Ishikawa (cell line): ENCODE measurements around the gene CACNB2.

Experiments used
- CEBPB ChIP-seq: IDR thresholded peaks from 2 replicates; pipeline ENCODE4 v1.6.1; 2012
- CREB1 ChIP-seq: IDR thresholded peaks from 2 replicates; pipeline ENCODE4 v1.6.1; 2012; ENCODE audit warnings: low read depth
- EGR1 ChIP-seq: IDR thresholded peaks from 2 replicates; pipeline ENCODE4 v1.6.1; 2012
- EP300 ChIP-seq: IDR thresholded peaks from 2 replicates; pipeline ENCODE4 v1.6.1; 2012; ENCODE audit warnings: borderline replicate concordance
- FOXM1 ChIP-seq: IDR thresholded peaks from 2 replicates; pipeline ENCODE4 v1.6.1; 2012; ENCODE audit warnings: low read depth, borderline replicate concordance
- MAX ChIP-seq: IDR thresholded peaks from 2 replicates; pipeline ENCODE4 v1.6.1; 2012
- NFIC ChIP-seq: IDR thresholded peaks from 2 replicates; pipeline ENCODE4 v1.6.1; 2012
- RAD21 ChIP-seq: IDR thresholded peaks from 2 replicates; pipeline ENCODE4 v1.6.1; 2012; ENCODE audit warnings: low read depth
- REST ChIP-seq: IDR thresholded peaks from 2 replicates; pipeline ENCODE4 v1.6.1; 2012; ENCODE audit warnings: low read depth, mild to moderate bottlenecking
- TAF1 ChIP-seq: IDR thresholded peaks from 2 replicates; pipeline ENCODE4 v1.6.1; 2012; ENCODE audit warnings: low read depth, mild to moderate bottlenecking
- TCF12 ChIP-seq: IDR thresholded peaks from 2 replicates; pipeline ENCODE4 v1.6.1; 2012; ENCODE audit warnings: low read depth
- TEAD4 ChIP-seq: IDR thresholded peaks from 2 replicates; pipeline ENCODE4 v1.6.1; 2012
- YY1 ChIP-seq: IDR thresholded peaks from 2 replicates; pipeline ENCODE4 v1.6.1; 2012; ENCODE audit warnings: low read depth
- ZBTB7A ChIP-seq: IDR thresholded peaks from 2 replicates; pipeline ENCODE4 v1.6.1; 2012; ENCODE audit warnings: low read depth
- TF ChIP-seq, protein P1 (sequence below): IDR thresholded peaks from 2 replicates; pipeline ENCODE4 v1.6.1; 2012

CACNB2 gene

GRCh38 chr10:18456984-18457383 lies 316.8 kb downstream of the CACNB2 start:
- TF ChIP-seq ZBTB7A (no peak), FOXM1 (no peak), CREB1 (no peak)

DNA sequence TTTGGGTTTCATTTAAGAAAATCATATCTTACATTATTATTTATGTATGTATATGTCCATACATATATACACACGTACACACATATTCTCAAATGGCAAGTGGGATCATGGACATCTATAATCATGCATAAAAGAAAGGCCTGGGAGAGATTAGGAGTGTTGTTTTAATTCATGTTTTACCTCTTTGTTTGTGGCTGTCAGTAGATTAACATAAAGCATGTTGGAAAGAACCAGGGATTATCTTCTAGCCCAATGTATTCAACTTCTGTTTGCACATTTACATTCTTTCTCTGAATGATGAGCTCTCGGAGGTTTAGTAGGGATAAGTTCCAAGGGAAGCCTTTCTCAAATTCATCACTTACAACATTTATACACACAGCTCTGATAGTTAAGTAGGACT lies 319.8 kb downstream of the CACNB2 start:
- TF ChIP-seq CEBPB (no peak), MAX (no peak), FOXM1 (no peak), REST (no peak), TCF12 (no peak), EP300 (no peak), YY1 (no peak), NFIC (no peak), TEAD4 (no peak), TAF1 (no peak), RAD21 (no peak), CREB1 (no peak), EGR1 (no peak)
- TF ChIP-seq, protein P1, sequence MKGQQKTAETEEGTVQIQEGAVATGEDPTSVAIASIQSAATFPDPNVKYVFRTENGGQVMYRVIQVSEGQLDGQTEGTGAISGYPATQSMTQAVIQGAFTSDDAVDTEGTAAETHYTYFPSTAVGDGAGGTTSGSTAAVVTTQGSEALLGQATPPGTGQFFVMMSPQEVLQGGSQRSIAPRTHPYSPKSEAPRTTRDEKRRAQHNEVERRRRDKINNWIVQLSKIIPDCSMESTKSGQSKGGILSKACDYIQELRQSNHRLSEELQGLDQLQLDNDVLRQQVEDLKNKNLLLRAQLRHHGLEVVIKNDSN: no peak

DNA sequence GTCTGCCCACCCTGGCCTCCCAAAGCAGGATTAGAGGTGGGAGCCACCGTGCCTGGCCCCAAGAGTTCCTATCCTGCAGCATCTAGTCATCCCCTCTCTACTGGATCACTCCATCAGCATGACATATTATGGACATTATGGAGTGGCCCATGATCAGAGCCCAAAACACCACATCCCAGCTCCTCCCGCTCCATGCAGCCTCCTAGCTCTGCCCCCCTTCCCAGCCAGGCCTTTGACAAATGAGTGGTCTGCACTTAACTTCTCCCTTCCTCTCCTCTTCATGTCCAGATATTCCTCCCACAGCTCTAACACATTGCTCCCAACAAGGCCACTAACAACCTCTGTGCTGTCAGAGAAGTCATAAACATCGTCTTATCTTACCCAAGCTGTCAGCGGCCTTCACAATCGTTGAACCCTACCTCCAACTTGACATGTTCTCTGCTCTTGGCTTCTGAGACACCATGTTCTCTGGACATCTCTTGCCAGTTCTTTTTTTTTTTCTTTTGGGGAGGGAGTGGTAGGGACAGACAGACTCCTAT lies 323.5 kb downstream of the CACNB2 start:
- TF ChIP-seq REST (no peak), TAF1 (no peak), EP300 (no peak), MAX (no peak), CEBPB (no peak), TEAD4 (no peak)

DNA sequence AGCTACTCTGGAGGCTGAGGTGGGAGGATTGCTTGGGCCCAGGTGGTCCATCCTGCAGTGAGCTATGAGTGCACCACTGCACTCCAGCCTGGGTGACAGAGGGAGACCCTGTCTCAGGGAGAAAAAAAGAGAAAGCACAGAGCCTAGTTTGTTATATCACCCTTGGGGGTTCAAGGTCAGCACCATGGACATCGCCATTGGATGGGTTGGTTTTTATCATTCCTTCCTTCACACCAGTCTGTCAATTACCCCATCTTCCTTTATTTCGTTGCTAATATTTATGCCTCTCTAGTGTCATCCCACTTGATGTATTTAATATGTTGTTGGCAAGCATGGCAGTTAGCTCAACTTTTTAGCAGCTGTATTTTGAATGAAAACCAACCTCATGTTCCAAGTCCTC lies 328.9 kb downstream of the CACNB2 start:
- TF ChIP-seq CEBPB: no peak
- TF ChIP-seq REST: peak; percentile 70

- TF ChIP-seq TEAD4: no peak
- TF ChIP-seq MAX: no peak
- peak; percentile 32; the same call in 1 of the 2 replicates for TF ChIP-seq RAD21
Observed at GRCh38 chr10:18472977-18473376, 332.8 kb downstream of the CACNB2 start.

DNA sequence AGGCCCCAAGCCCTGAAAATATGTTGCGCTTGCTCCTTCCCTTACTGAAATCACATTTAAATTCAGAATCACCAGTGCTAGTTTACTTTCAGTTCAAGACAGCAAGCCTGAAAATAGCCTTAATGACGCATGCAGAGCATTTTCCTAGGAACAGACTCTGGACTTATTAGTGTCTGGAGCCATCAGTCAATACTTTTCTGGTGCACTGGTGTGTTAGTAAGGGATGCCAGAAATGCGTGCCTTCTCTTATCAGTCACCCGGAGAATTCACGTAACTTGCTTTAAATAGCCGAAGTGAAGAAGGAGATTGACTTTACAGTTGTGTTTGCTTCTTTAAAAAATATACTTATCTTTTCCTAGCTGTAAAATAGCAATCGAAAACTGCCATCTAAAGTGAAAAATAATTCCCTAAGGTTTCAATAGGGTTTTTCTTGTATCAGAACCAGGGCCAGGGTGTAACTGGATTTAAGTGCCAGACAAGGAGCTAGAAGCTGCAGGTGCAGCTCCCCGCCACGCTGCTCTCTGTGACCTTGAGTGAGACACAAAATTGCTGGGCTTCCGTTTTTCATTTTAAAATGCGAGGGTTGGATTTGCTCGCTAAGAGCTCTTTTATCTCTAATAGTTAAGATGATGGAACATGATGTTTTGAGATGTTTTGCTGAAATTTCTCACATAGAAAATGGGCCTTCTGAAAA lies 333.3 kb downstream of the CACNB2 start:
- TF ChIP-seq CREB1 (no peak), EGR1 (no peak), FOXM1 (no peak), TAF1 (no peak), ZBTB7A (no peak), EP300 (no peak), MAX (no peak), TCF12 (no peak), TEAD4 (no peak)
- TF ChIP-seq, protein P1: no peak
